ENCODE results near the gene PRR29. TPM values are rescaled to one million over a fixed set of nuclear protein-coding genes. Genes with fewer than 3 reads are reported as not detected.
"Not testable (repeated sequence)": the region's sequence is repeated elsewhere in the genome, so short reads cannot be mapped to it uniquely, and the experiment has no call there.

Gene PRR29
- total RNA-seq, 2 donors from 2014 or later, result 1.7 to 3.3 TPM

DNA sequence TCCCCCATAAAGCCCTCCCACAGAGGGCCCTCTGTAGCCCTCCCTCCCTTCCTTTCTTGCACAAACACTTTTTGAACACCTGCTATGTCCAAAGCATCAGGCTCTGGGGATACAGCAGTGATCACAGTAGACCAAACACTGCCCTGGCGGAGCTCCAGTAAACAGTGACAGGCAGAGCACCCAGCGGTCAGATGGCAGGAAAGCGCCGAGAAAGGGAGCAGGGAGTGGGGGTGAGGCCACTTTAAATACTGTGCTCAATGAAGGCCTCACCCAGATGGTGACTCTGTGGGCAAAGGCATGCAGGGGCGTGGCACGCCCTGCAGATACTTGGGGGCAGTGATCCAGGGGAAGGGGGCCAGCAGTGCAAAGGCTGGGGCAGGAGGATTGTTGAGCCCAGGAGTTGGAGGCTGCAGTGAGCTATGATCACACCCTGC is 7.6 kb downstream of the PRR29 start:
- H3K4me3 Mint-ChIP-seq, result no peak overlapping the region
- ATAC-seq (no peak), DNase-seq (no peak)
- no peaks in the 10 kb centered on the region for H3K36me3 Mint-ChIP-seq (ENCODE audit: low read depth)
- no peaks in the 10 kb centered on the region for H3K27me3 Mint-ChIP-seq
- no peaks in the 10 kb centered on the region for H3K9me3 ChIP-seq (ENCODE audit: control insufficient read depth, low read length, poor library complexity, severe bottlenecking)
- H3K4me1 Mint-ChIP-seq, result peaks cover 40% of the 10 kb centered on the region
- H3K27ac Mint-ChIP-seq, result peak overlapping the region; percentile 92

GRCh38 chr17:64006361-64007088 is 8.4 kb downstream of the PRR29 start:
- no peaks in the 10 kb centered on the region for H3K27me3 Mint-ChIP-seq
- no peak overlapping the region for H3K4me3 Mint-ChIP-seq
- H3K27ac Mint-ChIP-seq, result peak overlapping the region; percentile 92
- ATAC-seq (no peak), DNase-seq (no peak)
- H3K4me1 Mint-ChIP-seq, result peaks cover 44% of the 10 kb centered on the region
- H3K9me3 ChIP-seq (ENCODE audit: control insufficient read depth, low read length, poor library complexity, severe bottlenecking), result no peaks in the 10 kb centered on the region
- peaks cover 3% of the 10 kb centered on the region for H3K36me3 Mint-ChIP-seq (ENCODE audit: low read depth)

DNA sequence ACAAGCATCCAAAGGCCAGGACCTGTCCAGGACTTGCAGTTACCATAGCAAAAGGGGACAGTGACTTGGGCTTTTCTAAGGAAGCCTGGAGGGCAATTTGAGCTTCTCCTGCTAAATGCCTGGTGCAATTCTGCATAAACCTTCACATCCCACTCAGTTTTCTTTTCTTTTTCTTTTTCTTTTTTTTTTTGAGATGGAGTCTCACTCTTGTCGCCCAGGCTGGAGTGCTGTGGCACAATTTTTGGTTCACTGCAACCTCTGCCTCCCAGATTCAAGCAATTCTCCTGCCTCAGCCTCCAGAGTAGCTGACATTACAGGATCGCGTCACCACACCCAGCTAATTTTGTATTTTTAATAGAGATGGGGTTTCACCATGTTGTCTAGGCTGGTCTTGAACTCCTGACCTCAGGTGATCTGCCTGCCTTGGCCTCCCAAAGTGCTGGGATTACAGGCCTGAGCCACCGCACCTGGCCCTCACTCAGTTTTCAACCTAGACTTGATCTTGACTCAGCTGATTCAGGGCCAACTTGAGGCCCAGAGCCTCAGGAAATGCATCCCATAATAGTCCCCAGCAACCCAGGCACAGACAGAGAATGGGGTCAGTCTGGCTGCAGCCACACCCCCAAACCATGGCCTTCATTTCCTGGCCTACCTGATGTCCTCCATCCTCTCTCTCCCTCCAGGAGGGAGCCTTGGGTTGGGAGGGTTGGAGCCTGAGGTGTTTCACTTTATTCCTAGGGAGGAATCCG is 9.1 kb downstream of the PRR29 start:
- H3K4me1 Mint-ChIP-seq, result peaks cover 50% of the 10 kb centered on the region
- DNase-seq; H3K36me3 Mint-ChIP-seq (ENCODE audit: low read depth); ATAC-seq; H3K27me3 Mint-ChIP-seq; H3K9me3 ChIP-seq (ENCODE audit: control insufficient read depth, low read length, poor library complexity, severe bottlenecking): not testable (repeated sequence)
- H3K4me3 Mint-ChIP-seq, result peak overlapping the region; percentile 43
- peak overlapping the region; percentile 92 for H3K27ac Mint-ChIP-seq

DNA sequence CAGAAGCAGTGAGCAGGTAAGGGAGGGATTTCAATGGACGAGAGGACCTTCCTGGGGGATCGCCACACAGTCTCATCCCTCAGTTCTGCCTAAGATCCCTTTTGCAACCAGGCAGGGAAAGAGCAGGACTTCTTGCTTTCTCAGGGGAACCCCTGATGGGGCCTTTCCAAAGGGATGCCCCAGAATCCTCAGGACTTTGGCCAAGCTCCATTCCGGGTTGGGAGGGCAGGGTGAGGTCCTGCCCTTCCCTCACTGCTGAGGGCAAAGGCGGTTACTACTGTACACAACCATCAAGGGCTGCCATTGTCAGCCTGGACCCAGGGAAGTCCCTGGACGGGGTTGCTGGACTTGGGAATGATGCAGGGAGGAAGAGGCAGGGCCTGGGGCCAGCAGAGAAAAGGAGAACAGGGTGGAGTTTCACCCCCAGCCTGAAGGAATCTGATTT is 9.7 kb downstream of the PRR29 start:
- ATAC-seq, result no peak
- Mint-ChIP-seq H3K4me1 (peaks cover 50% of the 10 kb centered on the region), H3K27me3 (no peaks in the 10 kb centered on the region), H3K27ac (peak overlapping the region; percentile 81), H3K4me3 (no peak overlapping the region), H3K36me3 (ENCODE audit: low read depth) (peaks cover 6% of the 10 kb centered on the region)
- DNase-seq, result no peak
- no peaks in the 10 kb centered on the region for H3K9me3 ChIP-seq (ENCODE audit: control insufficient read depth, low read length, poor library complexity, severe bottlenecking)

GRCh38 chr17:64008346-64008745 is 10.2 kb downstream of the PRR29 start:
- Mint-ChIP-seq H3K4me1 (peaks cover 51% of the 10 kb centered on the region), H3K27ac (peak overlapping the region; percentile 81), H3K4me3 (no peak overlapping the region), H3K27me3 (no peaks in the 10 kb centered on the region), H3K36me3 (ENCODE audit: low read depth) (peaks cover 6% of the 10 kb centered on the region)
- ATAC-seq (no peak), DNase-seq (no peak)
- no peaks in the 10 kb centered on the region for H3K9me3 ChIP-seq (ENCODE audit: control insufficient read depth, low read length, poor library complexity, severe bottlenecking)

DNA sequence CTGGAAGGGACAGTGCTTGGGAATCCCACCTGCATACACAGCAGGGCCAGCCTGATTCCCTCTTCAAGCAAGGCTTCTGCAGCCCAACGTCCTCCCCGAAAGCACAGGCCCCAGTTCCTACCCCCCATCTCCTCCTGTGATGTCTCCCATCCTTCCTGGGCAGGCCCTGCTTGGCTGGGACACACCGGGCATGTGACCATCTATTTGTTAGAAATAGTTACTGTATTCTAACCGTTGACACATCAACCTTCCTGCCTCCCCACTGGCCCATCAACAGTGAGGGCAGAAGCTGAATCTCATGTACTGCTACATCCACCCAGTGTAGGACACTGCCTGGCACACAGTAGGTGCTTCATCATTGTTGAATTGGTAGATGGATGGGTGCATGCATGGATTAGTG is 10.7 kb downstream of the PRR29 start:
- H3K4me1 Mint-ChIP-seq, result peaks cover 52% of the 10 kb centered on the region
- H3K36me3 Mint-ChIP-seq (ENCODE audit: low read depth), result peaks cover 6% of the 10 kb centered on the region
- no peak for DNase-seq
- no peak for ATAC-seq
- H3K4me3 Mint-ChIP-seq, result no peak overlapping the region
- H3K9me3 ChIP-seq (ENCODE audit: control insufficient read depth, low read length, poor library complexity, severe bottlenecking), result no peaks in the 10 kb centered on the region
- peak overlapping the region; percentile 81 for H3K27ac Mint-ChIP-seq
- no peaks in the 10 kb centered on the region for H3K27me3 Mint-ChIP-seq

DNA sequence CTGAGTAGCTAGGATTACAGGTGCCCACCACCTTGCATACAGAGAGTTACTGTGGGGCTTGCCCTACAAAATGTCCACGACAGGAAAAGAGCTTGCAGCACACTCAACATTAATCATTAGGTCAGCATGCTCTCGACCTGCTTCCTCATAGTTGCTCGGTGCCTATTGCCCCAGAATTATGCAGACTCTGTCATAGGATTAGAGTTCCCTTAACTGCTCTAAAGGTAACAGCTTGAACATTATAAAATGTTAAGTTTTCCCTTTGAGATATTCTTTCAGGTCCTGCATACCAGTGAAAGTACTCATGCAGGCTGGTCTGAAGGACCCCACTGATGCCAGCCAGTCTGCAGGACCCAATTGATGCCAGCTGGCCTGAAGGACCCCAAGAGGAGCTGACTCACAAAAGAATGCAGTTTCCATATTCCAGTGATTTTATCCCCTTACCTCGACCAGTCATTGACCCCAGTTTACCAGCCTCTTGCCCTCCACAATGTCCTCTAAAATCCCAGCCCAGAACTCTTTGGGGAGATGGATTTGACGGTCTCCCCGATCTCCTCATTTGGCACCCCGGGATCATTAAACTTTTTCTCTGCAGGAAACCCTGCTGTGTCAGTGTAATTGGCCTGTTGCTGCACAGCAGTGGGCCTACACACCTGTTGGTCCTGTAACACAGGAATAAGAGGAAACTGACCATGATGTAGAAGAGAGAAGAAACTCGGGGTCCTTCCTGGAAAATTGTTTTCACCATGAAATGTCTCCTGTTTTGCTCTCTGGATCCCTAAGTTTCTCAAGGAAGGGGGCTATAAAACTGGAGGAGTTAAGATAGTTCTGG is 11.6 kb downstream of the PRR29 start:
- H3K9me3 ChIP-seq (ENCODE audit: control insufficient read depth, low read length, poor library complexity, severe bottlenecking), result no peaks in the 10 kb centered on the region
- H3K4me3 Mint-ChIP-seq, result peak overlapping the region; percentile 45
- H3K27me3 Mint-ChIP-seq, result no peaks in the 10 kb centered on the region
- peaks cover 6% of the 10 kb centered on the region for H3K36me3 Mint-ChIP-seq (ENCODE audit: low read depth)
- peaks cover 58% of the 10 kb centered on the region for H3K4me1 Mint-ChIP-seq
- DNase-seq (no peak), ATAC-seq (peak; percentile 44)
- peak overlapping the region; percentile 81 for H3K27ac Mint-ChIP-seq

- no peak for ATAC-seq
- no peak for DNase-seq
- peak overlapping the region; percentile 100 for H3K27ac Mint-ChIP-seq
- peaks cover 47% of the 10 kb centered on the region for H3K4me1 Mint-ChIP-seq
- peak overlapping the region; percentile 90 for H3K4me3 Mint-ChIP-seq
- no peaks in the 10 kb centered on the region for H3K27me3 Mint-ChIP-seq
- H3K36me3 Mint-ChIP-seq (ENCODE audit: low read depth), result peaks cover 6% of the 10 kb centered on the region
- no peaks in the 10 kb centered on the region for H3K9me3 ChIP-seq (ENCODE audit: control insufficient read depth, low read length, poor library complexity, severe bottlenecking)
Measured at GRCh38 chr17:64015447-64015846, 17.3 kb downstream of the PRR29 start.

DNA sequence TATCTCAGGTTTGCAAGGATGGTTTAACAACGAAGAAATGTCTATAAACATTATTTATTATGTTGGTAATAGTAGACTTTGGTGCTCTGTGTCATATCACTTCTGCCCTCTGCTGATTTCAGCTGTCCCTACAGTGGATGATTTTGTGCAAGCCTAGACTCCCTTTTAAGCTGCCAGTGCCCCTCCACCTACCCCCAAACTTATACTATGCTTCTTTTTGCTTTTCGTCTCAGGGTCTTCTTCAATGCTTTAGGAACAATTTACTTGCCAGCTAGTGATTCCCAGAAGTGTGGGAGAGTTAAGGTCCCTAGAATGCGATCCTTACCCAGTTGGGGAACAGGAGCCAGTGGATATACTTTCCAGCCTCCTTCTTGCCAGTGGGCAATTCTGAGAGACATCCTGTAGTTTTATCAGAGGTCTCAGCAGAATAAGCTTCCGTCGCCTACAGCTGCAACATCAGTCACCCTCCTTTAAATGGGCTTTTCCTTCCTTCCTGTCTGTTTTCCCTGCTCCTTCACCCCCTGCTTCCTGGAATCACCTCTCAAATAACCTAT is 18.2 kb downstream of the PRR29 start:
- Mint-ChIP-seq H3K27me3 (no peaks in the 10 kb centered on the region), H3K4me1 (peaks cover 43% of the 10 kb centered on the region)

GRCh38 chr17:64016974-64017373 is 18.8 kb downstream of the PRR29 start:
- DNase-seq, result no peak
- Mint-ChIP-seq H3K4me3 (peak overlapping the region; percentile 90), H3K27me3 (no peaks in the 10 kb centered on the region), H3K4me1 (peaks cover 38% of the 10 kb centered on the region), H3K36me3 (ENCODE audit: low read depth) (no peaks in the 10 kb centered on the region), H3K27ac (peak overlapping the region; percentile 100)
- no peaks in the 10 kb centered on the region for H3K9me3 ChIP-seq (ENCODE audit: control insufficient read depth, low read length, poor library complexity, severe bottlenecking)
- ATAC-seq, result no peak

More for the DNA sequence above, 18.2 kb downstream of the PRR29 start:
- ATAC-seq (no peak), DNase-seq (no peak)
- Mint-ChIP-seq H3K27ac (peak overlapping the region; percentile 100), H3K36me3 (ENCODE audit: low read depth) (peaks cover 4% of the 10 kb centered on the region), H3K4me3 (peak overlapping the region; percentile 90)
- no peaks in the 10 kb centered on the region for H3K9me3 ChIP-seq (ENCODE audit: control insufficient read depth, low read length, poor library complexity, severe bottlenecking)

DNA sequence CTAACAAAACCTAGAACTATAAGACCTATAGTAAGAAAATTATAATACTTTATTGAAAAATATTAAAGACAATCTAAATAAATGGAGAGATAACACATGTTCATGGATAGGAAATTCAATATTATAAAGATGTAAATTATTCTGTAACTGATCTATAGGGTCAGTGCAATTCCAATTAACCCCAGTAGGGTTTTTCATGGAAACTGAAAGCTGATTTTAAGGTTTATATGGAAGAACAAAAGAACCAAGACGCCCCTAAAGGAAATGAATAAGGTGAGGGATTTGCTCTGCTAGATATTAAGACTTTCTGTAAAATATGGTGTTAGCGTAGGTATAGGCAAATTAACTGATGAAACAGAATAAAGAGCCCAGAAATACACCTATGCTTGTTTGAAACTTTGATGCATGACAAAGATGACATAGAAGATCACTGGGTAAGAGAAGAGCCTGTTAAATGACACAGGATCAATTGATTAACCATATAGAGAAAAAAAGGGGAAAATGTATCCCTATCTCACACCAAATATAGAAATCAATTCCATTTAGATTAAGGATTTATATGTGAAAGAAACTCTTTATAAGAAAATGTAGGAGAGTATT is 19.3 kb downstream of the PRR29 start:
- H3K27me3 Mint-ChIP-seq, result no peaks in the 10 kb centered on the region
- peak overlapping the region; percentile 100 for H3K27ac Mint-ChIP-seq
- H3K9me3 ChIP-seq (ENCODE audit: control insufficient read depth, low read length, poor library complexity, severe bottlenecking), result no peaks in the 10 kb centered on the region
- ATAC-seq, result no peak
- H3K4me1 Mint-ChIP-seq, result peaks cover 39% of the 10 kb centered on the region
- H3K36me3 Mint-ChIP-seq (ENCODE audit: low read depth), result no peaks in the 10 kb centered on the region
- no peak for DNase-seq
- peak overlapping the region; percentile 97 for H3K4me3 Mint-ChIP-seq

DNA sequence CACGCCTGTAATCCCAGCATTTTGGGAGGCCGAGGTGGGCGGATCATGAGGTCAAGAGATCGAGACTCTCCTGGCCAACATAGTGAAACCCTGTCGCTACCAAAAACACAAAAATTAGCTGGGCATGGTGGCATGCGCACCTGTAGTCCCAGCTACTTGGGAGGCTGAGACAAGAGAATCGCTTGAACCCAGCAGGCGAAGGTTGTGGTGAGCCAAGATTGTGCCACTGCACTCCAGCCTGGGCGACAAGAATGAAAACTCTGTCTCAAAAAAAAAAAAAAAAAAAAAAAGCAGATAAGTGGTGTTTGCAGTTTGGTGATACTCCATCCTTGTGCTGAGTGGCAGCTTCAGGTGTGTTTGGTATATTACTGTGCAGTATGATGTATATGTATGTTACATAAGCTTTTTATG is 21.4 kb downstream of the PRR29 start:
- not testable (repeated sequence) for H3K36me3 Mint-ChIP-seq (ENCODE audit: low read depth); H3K9me3 ChIP-seq (ENCODE audit: control insufficient read depth, low read length, poor library complexity, severe bottlenecking); DNase-seq; H3K27me3 Mint-ChIP-seq
- Mint-ChIP-seq H3K27ac (peak overlapping the region; percentile 100), H3K4me3 (peak overlapping the region; percentile 97), H3K4me1 (peaks cover 45% of the 10 kb centered on the region)
- ATAC-seq, result peak; percentile 18
